Upper lobe of left lung (tissue), 6 donors: Measurements from ENCODE around the gene ATRNL1. TPM values are rescaled to one million over a fixed set of nuclear protein-coding genes. Genes with fewer than 3 reads are reported as not detected.

Experiments
- ATAC-seq, 2 donors: fragments of 200-7000 bp; cut with Tn5 transposase; one replicate each; pipeline ENCODE4 v1.9.1; 2022; ENCODE audit warnings: mild to moderate bottlenecking in 2 of 2, moderate library complexity in 2 of 2; ENCODE audit not compliant: low FRiP score in 2 of 2
- DNase-seq, 2 donors: peaks; one replicate each; pipeline ENCODE4 v3.0.0-alpha.2; 2019 to 2020
- H3K27ac ChIP-seq, 4 donors: fragments of 200-600 bp; sonication (generic); one replicate each; pipeline ENCODE4 v1.5.1; 2016 to 2019
- H3K27me3 ChIP-seq, 4 donors: fragments of 200-600 bp; sonication (generic); one replicate each; pipeline ENCODE4 v1.5.1; 2017 to 2019
- H3K36me3 ChIP-seq, 4 donors: fragments of 200-600 bp; sonication (generic); one replicate each; pipeline ENCODE4 v1.5.1; 2016 to 2019
- H3K4me1 ChIP-seq, 4 donors: fragments of 200-600 bp; sonication (generic); one replicate each; pipeline ENCODE4 v1.5.1; 2018 to 2019
- H3K4me3 ChIP-seq, 4 donors: fragments of 200-600 bp; sonication (generic); one replicate each; pipeline ENCODE4 v1.5.1; 2017 to 2019; ENCODE audit warnings: mild to moderate bottlenecking in 2 of 4, moderate library complexity in 1 of 4
- H3K9me3 ChIP-seq, 4 donors: fragments of 200-600 bp; sonication (generic); one replicate each; pipeline ENCODE4 v1.5.1; 2018 to 2019
- EP300 ChIP-seq, 4 donors: sonication (generic); formaldehyde crosslinking; IDR thresholded peaks; one replicate each; pipeline ENCODE4 v1.5.1; 2017; ENCODE audit warnings: antibody characterized with exemption in 4 of 4, control low read depth in 2 of 4
- POLR2A ChIP-seq, 4 donors: fragments of 450-650 bp; IDR thresholded peaks; one replicate each; pipeline ENCODE4 v1.5.1; 2016 to 2017; ENCODE audit warnings: antibody characterized with exemption in 4 of 4, mild to moderate bottlenecking in 2 of 4
- POLR2AphosphoS5 ChIP-seq, 2 donors: sonication (generic); formaldehyde crosslinking; IDR thresholded peaks; one replicate each; pipeline ENCODE4 v1.5.1; 2017; ENCODE audit warnings: antibody characterized with exemption in 2 of 2
- WGBS, 2 donors: methylation state at CpG; one replicate each; pipeline ENCODE4 v1.1.5; 2017 to 2018; 5-methylcytosine and 5-hydroxymethylcytosine counted together
- total RNA-seq, 6 donors: library from RNA; depleted of rRNA in 4 of 6; stranded (reverse); fragments of >200 nt in 4 of 6; gene quantifications; one replicate each; pipeline versions ENCODE4 v1.1.0 to v1.2.1, GENCODE V29; 2016 to 2021
- TF ChIP-seq, protein P1 (sequence below), 6 experiments: fragments of 450-650 bp in 4 of 6; fragments of 200-600 bp in 2 of 6; sonication (generic) in 2 of 6; IDR thresholded peaks; one replicate each; pipeline ENCODE4 v1.5.1; 2016 to 2019; ENCODE audit warnings: antibody characterized with exemption in 6 of 6
- donor health status: DM: no; HTN: no; CAD: no; lungs with moderate emphysema.
- donor health status: DM: no; HTN: yes; CAD: no; lungs with severe emphysema.

Gene ATRNL1
- total RNA-seq, 6 donors from 2014 or later, result 0.11 to 1.0 (median 0.39) TPM

- ATAC-seq, result no peak
- no peak for DNase-seq
Measured at GRCh38 chr10:115909037-115909436, 815.9 kb downstream of the ATRNL1 start.

DNA sequence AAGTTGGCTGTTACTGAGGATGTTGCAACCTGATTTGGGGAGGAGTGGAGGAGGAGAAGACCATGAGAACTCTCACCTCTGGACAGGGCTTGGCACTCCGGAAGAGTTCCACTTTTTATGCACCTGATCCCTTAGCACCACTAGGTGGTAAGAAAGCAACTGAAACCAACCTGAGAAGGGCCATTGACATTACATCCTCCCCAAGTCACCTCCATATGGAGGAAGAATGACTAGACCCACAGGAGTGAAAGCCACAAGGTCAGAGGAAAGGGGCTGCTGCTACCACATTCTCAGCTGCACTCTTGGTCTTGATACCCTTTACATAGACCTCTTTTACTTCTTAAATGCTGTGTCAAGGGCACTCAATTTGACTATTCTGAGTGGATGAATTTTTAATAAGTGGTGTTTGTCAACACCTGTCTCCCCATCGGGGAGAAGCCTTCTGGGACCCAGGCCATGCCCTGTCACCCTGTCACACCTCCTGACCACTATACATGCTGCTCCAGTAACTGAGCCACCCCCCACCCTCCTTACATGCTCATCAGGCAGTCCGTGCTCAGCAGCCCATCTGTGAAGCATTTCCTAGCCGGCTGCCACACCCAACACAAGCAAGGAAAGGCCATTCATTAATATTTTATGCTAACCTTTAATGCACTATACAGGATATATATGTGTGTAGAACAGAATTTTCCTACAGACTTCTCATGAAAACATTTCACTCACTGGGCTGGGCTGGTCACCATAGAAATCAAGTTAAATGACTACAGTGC is 817.0 kb downstream of the ATRNL1 start:
- H3K27me3 ChIP-seq, result no peaks in the 10 kb centered on the region
- H3K4me1 ChIP-seq, result no peaks in the 10 kb centered on the region
- H3K36me3 ChIP-seq, result no peaks in the 10 kb centered on the region
- no peak overlapping the region for H3K4me3 ChIP-seq
- ATAC-seq (no peak), DNase-seq (no peak)
- no peak overlapping the region for H3K27ac ChIP-seq
- TF ChIP-seq POLR2AphosphoS5 (IDR thresholded peaks at IDR 0.05) (no peak), EP300 (IDR thresholded peaks at IDR 0.05) (no peak), POLR2A (IDR thresholded peaks at IDR 0.05) (no peak)
- TF ChIP-seq, protein P1, sequence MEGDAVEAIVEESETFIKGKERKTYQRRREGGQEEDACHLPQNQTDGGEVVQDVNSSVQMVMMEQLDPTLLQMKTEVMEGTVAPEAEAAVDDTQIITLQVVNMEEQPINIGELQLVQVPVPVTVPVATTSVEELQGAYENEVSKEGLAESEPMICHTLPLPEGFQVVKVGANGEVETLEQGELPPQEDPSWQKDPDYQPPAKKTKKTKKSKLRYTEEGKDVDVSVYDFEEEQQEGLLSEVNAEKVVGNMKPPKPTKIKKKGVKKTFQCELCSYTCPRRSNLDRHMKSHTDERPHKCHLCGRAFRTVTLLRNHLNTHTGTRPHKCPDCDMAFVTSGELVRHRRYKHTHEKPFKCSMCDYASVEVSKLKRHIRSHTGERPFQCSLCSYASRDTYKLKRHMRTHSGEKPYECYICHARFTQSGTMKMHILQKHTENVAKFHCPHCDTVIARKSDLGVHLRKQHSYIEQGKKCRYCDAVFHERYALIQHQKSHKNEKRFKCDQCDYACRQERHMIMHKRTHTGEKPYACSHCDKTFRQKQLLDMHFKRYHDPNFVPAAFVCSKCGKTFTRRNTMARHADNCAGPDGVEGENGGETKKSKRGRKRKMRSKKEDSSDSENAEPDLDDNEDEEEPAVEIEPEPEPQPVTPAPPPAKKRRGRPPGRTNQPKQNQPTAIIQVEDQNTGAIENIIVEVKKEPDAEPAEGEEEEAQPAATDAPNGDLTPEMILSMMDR (IDR thresholded peaks at IDR 0.05), result no peak
- WGBS, 2 donors, result 70 to 75% methylated on average over 4 of the region's 4 CpGs
- no peaks in the 10 kb centered on the region for H3K9me3 ChIP-seq

More at GRCh38 chr10:115909037-115909436, 815.9 kb downstream of the ATRNL1 start:
- WGBS, 2 donors, result 92 to 97% methylated on average over 5 of the region's 5 CpGs
- H3K4me3 ChIP-seq, result no peak overlapping the region
- H3K4me1 ChIP-seq, result no peaks in the 10 kb centered on the region
- no peak overlapping the region for H3K27ac ChIP-seq
- TF ChIP-seq EP300 (IDR thresholded peaks at IDR 0.05) (no peak), POLR2AphosphoS5 (IDR thresholded peaks at IDR 0.05) (no peak), POLR2A (IDR thresholded peaks at IDR 0.05) (no peak)
- TF ChIP-seq, protein P1 (IDR thresholded peaks at IDR 0.05), result no peak
- no peaks in the 10 kb centered on the region for H3K36me3 ChIP-seq
- no peaks in the 10 kb centered on the region for H3K9me3 ChIP-seq
- no peaks in the 10 kb centered on the region for H3K27me3 ChIP-seq

DNA sequence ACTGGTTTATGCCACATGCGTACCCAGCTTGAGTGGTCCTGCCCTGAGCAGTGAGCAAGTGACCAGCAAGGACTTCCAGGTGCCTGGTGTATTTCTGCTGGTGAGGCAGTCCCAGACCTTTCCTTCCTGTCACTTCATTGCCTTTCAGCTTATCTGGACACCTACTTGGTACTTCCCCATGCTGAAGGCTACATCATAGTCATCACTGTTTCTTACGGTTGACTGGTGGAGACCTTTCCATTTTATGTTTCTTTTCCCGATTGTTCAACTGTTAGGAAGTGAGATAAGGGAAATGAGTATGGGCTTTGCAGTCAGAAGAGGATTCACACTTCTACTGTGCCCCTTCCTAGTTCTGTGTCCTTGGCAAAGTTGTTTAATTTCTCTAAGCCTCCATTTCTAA is 821.3 kb downstream of the ATRNL1 start:
- WGBS, 2 donors, result 89 to 91% methylated on average over 3 of the region's 3 CpGs
- ATAC-seq (no peak), DNase-seq (no peak)
- Histone ChIP-seq H3K27ac (no peak overlapping the region), H3K9me3 (no peaks in the 10 kb centered on the region), H3K27me3 (no peaks in the 10 kb centered on the region), H3K4me3 (no peak overlapping the region), H3K36me3 (no peaks in the 10 kb centered on the region), H3K4me1 (no peaks in the 10 kb centered on the region)
- TF ChIP-seq POLR2A (IDR thresholded peaks at IDR 0.05), result no peak
- TF ChIP-seq POLR2AphosphoS5 (IDR thresholded peaks at IDR 0.05), result no peak
- TF ChIP-seq EP300 (IDR thresholded peaks at IDR 0.05), result no peak
- TF ChIP-seq, protein P1 (IDR thresholded peaks at IDR 0.05), result no peak

- TF ChIP-seq POLR2AphosphoS5 (IDR thresholded peaks at IDR 0.05), result no peak
- no peak for TF ChIP-seq EP300 (IDR thresholded peaks at IDR 0.05)
- TF ChIP-seq, protein P1 (IDR thresholded peaks at IDR 0.05), result no peak
- no peak for TF ChIP-seq POLR2A (IDR thresholded peaks at IDR 0.05)
- Histone ChIP-seq H3K4me3 (no peak overlapping the region), H3K4me1 (no peaks in the 10 kb centered on the region), H3K36me3 (no peaks in the 10 kb centered on the region), H3K27ac (no peak overlapping the region), H3K27me3 (no peaks in the 10 kb centered on the region), H3K9me3 (no peaks in the 10 kb centered on the region)
- no peak for DNase-seq
- ATAC-seq, result no peak
- WGBS, 2 donors, result 100% methylated on average over 1 of the region's 1 CpG
Measured at GRCh38 chr10:115915429-115915828, 822.3 kb downstream of the ATRNL1 start.

- no peak for ATAC-seq
- no peaks in the 10 kb centered on the region for H3K27me3 ChIP-seq
- WGBS, 2 donors, result 78 to 79% methylated on average over 2 of the region's 2 CpGs
- no peak for TF ChIP-seq POLR2A (IDR thresholded peaks at IDR 0.05)
- no peak for TF ChIP-seq EP300 (IDR thresholded peaks at IDR 0.05)
- TF ChIP-seq, protein P1 (IDR thresholded peaks at IDR 0.05), result no peak
- no peak for TF ChIP-seq POLR2AphosphoS5 (IDR thresholded peaks at IDR 0.05)
- H3K4me3 ChIP-seq, result no peak overlapping the region
- H3K9me3 ChIP-seq, result no peaks in the 10 kb centered on the region
- H3K36me3 ChIP-seq, result no peaks in the 10 kb centered on the region
- no peaks in the 10 kb centered on the region for H3K4me1 ChIP-seq
- no peak for DNase-seq
- no peak overlapping the region for H3K27ac ChIP-seq
Measured at GRCh38 chr10:115918812-115919211, 825.6 kb downstream of the ATRNL1 start.
